ENCODE data around the gene HMGN5.
A peak's percentile ranks its signal among the peaks of the same experiment; 100 is the strongest.

The HMGN5 gene

GRCh38 chrX:81201671-81202455 is at the start of gene HMGN5, which contains the start of gene SH3BGRL:
Gene HMGN5 (minus strand): TSS chrX:81201913. CDS start chrX:81121549, 80,364 bp downstream.
Gene SH3BGRL (plus strand): TSS chrX:81202102. CDS start chrX:81202201, 99 bp downstream.
- TF ChIP-seq CTCF (IDR thresholded peaks at IDR 0.05; ENCODE audit: insufficient read depth, missing control alignments): no peak
- FAIRE-seq (no peak), DNase-seq (ENCODE audit: insufficient read length, low spot score) (no peak)

GRCh38 chrX:81241753-81242152 is 40.0 kb upstream of the HMGN5 start:
- no peak for TF ChIP-seq CTCF (IDR thresholded peaks at IDR 0.05; ENCODE audit: insufficient read depth, missing control alignments)

GRCh38 chrX:81240701-81241331 is 39.1 kb upstream of the HMGN5 start:
- DNase-seq (ENCODE audit: insufficient read length, low spot score): no peak
- no peak for TF ChIP-seq CTCF (IDR thresholded peaks at IDR 0.05; ENCODE audit: insufficient read depth, missing control alignments)
- FAIRE-seq: no peak

More at GRCh38 chrX:81241753-81242152, 40.0 kb upstream of the HMGN5 start:
- DNase-seq (ENCODE audit: insufficient read length, low spot score) (no peak), FAIRE-seq (no peak)

- TF ChIP-seq CTCF (IDR thresholded peaks at IDR 0.05; ENCODE audit: insufficient read depth, missing control alignments): no peak
- no peak for DNase-seq (ENCODE audit: insufficient read length, low spot score)
- FAIRE-seq: no peak
Measured at GRCh38 chrX:81238166-81238565, 36.5 kb upstream of the HMGN5 start.

- no peak for TF ChIP-seq CTCF (IDR thresholded peaks at IDR 0.05; ENCODE audit: insufficient read depth, missing control alignments)
- DNase-seq (ENCODE audit: insufficient read length, low spot score) (no peak), FAIRE-seq (no peak)
Measured at GRCh38 chrX:81237516-81237915, 35.8 kb upstream of the HMGN5 start.

GRCh38 chrX:81232218-81232617 is 30.5 kb upstream of the HMGN5 start:
- peak; percentile 35 for FAIRE-seq
- no peak for TF ChIP-seq CTCF (IDR thresholded peaks at IDR 0.05; ENCODE audit: insufficient read depth, missing control alignments)
- no peak for DNase-seq (ENCODE audit: insufficient read length, low spot score)

GRCh38 chrX:81231476-81231875 is 29.8 kb upstream of the HMGN5 start:
- FAIRE-seq (peak; percentile 77), DNase-seq (ENCODE audit: insufficient read length, low spot score) (no peak)
- no peak for TF ChIP-seq CTCF (IDR thresholded peaks at IDR 0.05; ENCODE audit: insufficient read depth, missing control alignments)

Data from D721Med (cell line).